IPS-11a (cell line): ENCODE measurements around the gene TOMM6.
"Not testable (repeated sequence)": the region's sequence is repeated elsewhere in the genome, so short reads cannot be mapped to it uniquely, and the experiment has no call there.

Source experiments
- H3K4me3 ChIP-seq: one replicate; pipeline ENCODE4 v1.5.1; 2013; ENCODE audit warnings: low read depth, low read length, control low read depth

TOMM6 gene

GRCh38 chr6:41783106-41783780 lies 4.3 kb upstream of the TOMM6 start:
- no peak overlapping the region for H3K4me3 ChIP-seq

GRCh38 chr6:41784581-41785171 lies 2.8 kb upstream of the TOMM6 start:
- no peak overlapping the region for H3K4me3 ChIP-seq

- H3K4me3 ChIP-seq: no peak overlapping the region
These were observed 2.2 kb upstream of the TOMM6 start for GRCh38 chr6:41785254-41785653.

GRCh38 chr6:41785689-41786450 lies 1.6 kb upstream of the TOMM6 start:
- peak overlapping the region; percentile 25 for H3K4me3 ChIP-seq

- peak overlapping the region; percentile 100 for H3K4me3 ChIP-seq
These were observed 859 bp upstream of the TOMM6 start for GRCh38 chr6:41786451-41787218.

GRCh38 chr6:41789390-41789724 lies 1.9 kb downstream of the TOMM6 start:
- no peak overlapping the region for H3K4me3 ChIP-seq

GRCh38 chr6:41790045-41790444 lies 2.6 kb downstream of the TOMM6 start:
- H3K4me3 ChIP-seq: no peak overlapping the region

- no peak overlapping the region for H3K4me3 ChIP-seq
These were observed 3.8 kb downstream of the TOMM6 start for GRCh38 chr6:41791305-41791704.

- no peak overlapping the region for H3K4me3 ChIP-seq
These were observed 4.5 kb downstream of the TOMM6 start for GRCh38 chr6:41791984-41792383.

GRCh38 chr6:41796474-41796873 lies 9.0 kb downstream of the TOMM6 start:
- no peak overlapping the region for H3K4me3 ChIP-seq

- H3K4me3 ChIP-seq: no peak overlapping the region
These were observed 11.5 kb downstream of the TOMM6 start for GRCh38 chr6:41798901-41799558.

- no peak overlapping the region for H3K4me3 ChIP-seq
These were observed 12.0 kb downstream of the TOMM6 start for GRCh38 chr6:41799559-41799911.

- H3K4me3 ChIP-seq: no peak overlapping the region
These were observed 13.9 kb downstream of the TOMM6 start for GRCh38 chr6:41801380-41801779.

GRCh38 chr6:41805830-41806774 lies 18.6 kb downstream of the TOMM6 start:
- H3K4me3 ChIP-seq: no peak overlapping the region

GRCh38 chr6:41811095-41811494 lies 23.6 kb downstream of the TOMM6 start:
- no peak overlapping the region for H3K4me3 ChIP-seq

GRCh38 chr6:41811946-41812345 lies 24.5 kb downstream of the TOMM6 start:
- not testable (repeated sequence) for H3K4me3 ChIP-seq

GRCh38 chr6:41813469-41813868 lies 26.0 kb downstream of the TOMM6 start:
- no peak overlapping the region for H3K4me3 ChIP-seq

- H3K4me3 ChIP-seq: no peak overlapping the region
These were observed 26.5 kb downstream of the TOMM6 start for GRCh38 chr6:41813956-41814355.

GRCh38 chr6:41814629-41815028 lies 27.1 kb downstream of the TOMM6 start:
- H3K4me3 ChIP-seq: no peak overlapping the region

- H3K4me3 ChIP-seq: no peak overlapping the region
These were observed 28.1 kb downstream of the TOMM6 start for GRCh38 chr6:41815587-41815986.
